ENCODE data around the gene MRPL32.

GRCh38 chr7:42902331-42902730, 29.8 kb upstream of the MRPL32 start:
- TF ChIP-seq POLR2A (IDR thresholded peaks at IDR 0.05): no peak
- TF ChIP-seq CTCF (IDR thresholded peaks at IDR 0.05): no peak
- no peak for TF ChIP-seq EP300 (IDR thresholded peaks at IDR 0.05)
